Neural progenitor cell (in vitro differentiated cells): Measurements from ENCODE around the gene GMDS.

Source experiments
- CTCF ChIP-seq: fragments of 200-600 bp; sonication (generic); IDR thresholded peaks from 2 replicates; pipeline ENCODE4 v1.5.1; 2017; ENCODE audit warnings: antibody characterized with exemption, mild to moderate bottlenecking
- EZH2phosphoT487 ChIP-seq: fragments of 200-600 bp; sonication (generic); IDR thresholded peaks from 2 replicates; pipeline ENCODE4 v1.6.1; 2017; ENCODE audit warnings: antibody characterized with exemption

GRCh38 chr6:1591926-1592325 lies 653.5 kb downstream of the GMDS start:
- TF ChIP-seq CTCF (no peak), EZH2phosphoT487 (no peak)
